Esophagus (tissue), 2 donors: Measurements from ENCODE around the gene SCYL2. TPM values are rescaled to one million over a fixed set of nuclear protein-coding genes. Genes with fewer than 3 reads are reported as not detected.

Experiments
- H3K27ac ChIP-seq, 2 donors: one replicate each; pipeline ENCODE4 v1.5.1; 2013; ENCODE audit warnings: low read depth in 2 of 2, mild to moderate bottlenecking in 2 of 2, inconsistent platforms in 1 of 2, low read length in 1 of 2, moderate library complexity in 1 of 2
- H3K27me3 ChIP-seq, 2 donors: one replicate each; pipeline ENCODE4 v1.6.1; 2013; ENCODE audit warnings: low read length in 2 of 2, control low read depth in 1 of 2, mild to moderate bottlenecking in 1 of 2; ENCODE audit not compliant: insufficient read depth in 2 of 2, control insufficient read depth in 1 of 2
- H3K36me3 ChIP-seq, 2 donors: one replicate each; pipeline ENCODE4 v1.6.1; 2013; ENCODE audit warnings: low read length in 1 of 2; ENCODE audit not compliant: control insufficient read depth in 2 of 2, insufficient read depth in 2 of 2
- H3K4me1 ChIP-seq, 2 donors: one replicate each; pipeline ENCODE4 v1.6.1; 2013; ENCODE audit warnings: low read length in 1 of 2; ENCODE audit not compliant: control insufficient read depth in 2 of 2, insufficient read depth in 2 of 2
- H3K4me3 ChIP-seq, 2 donors: one replicate each; pipeline ENCODE4 v1.5.1; 2013; ENCODE audit warnings: low read length in 2 of 2, mild to moderate bottlenecking in 2 of 2, low read depth in 1 of 2, moderate library complexity in 1 of 2
- H3K9me3 ChIP-seq, 2 donors: one replicate each; pipeline ENCODE4 v1.6.1; 2013; ENCODE audit warnings: mild to moderate bottlenecking in 2 of 2, low read depth in 1 of 2, low read length in 1 of 2, moderate library complexity in 1 of 2; ENCODE audit not compliant: control insufficient read depth in 2 of 2, insufficient read depth in 1 of 2
- WGBS, 2 donors: extraction: QIAGEN DNeasy Blood & Tissue Kit; methylation state at CpG; one replicate each; pipeline ENCODE4 v1.1.7; 2013; 5-methylcytosine and 5-hydroxymethylcytosine counted together
- polyA plus RNA-seq, 2 donors: library from polyadenylated mRNA; stranded (reverse); fragments of 200-250 nt; gene quantifications; one replicate each; pipeline ENCODE4 v1.2.3, GENCODE V29; 2013
- donor health status: healthy with polysubstance abuse.
- donor health status: Bipolar disorder and iron deficiency.

Gene SCYL2
- polyA plus RNA-seq, 2 donors: 10.3 to 13.7 TPM

DNA sequence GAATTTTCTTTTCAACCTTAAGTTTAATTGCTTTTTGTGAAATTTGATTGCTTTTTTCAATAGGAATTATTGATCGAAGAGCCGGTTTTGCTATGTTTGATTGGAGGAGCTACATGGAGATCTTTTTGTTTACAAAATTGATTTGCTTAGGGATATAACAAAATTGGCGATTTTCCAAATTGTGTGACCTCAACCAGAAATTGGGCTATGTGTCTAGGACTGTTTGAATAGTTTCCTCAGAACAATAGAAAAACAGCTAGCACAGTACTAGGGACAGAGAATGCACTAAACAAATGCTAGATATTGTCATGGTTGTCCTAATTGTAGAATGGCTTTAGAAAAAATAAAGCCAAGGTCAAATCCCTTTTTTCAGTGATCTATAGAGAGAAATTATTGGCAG lies 92.3 kb downstream of the SCYL2 start:
- H3K4me1 ChIP-seq: no peaks in the 10 kb centered on the region
- WGBS, 2 donors: 54 to 62% methylated on average over 3 of the region's 3 CpGs
- no peaks in the 10 kb centered on the region for H3K9me3 ChIP-seq
- H3K4me3 ChIP-seq: no peak overlapping the region
- H3K27ac ChIP-seq: no peak overlapping the region
- H3K27me3 ChIP-seq: no peaks in the 10 kb centered on the region
- no peaks in the 10 kb centered on the region for H3K36me3 ChIP-seq

DNA sequence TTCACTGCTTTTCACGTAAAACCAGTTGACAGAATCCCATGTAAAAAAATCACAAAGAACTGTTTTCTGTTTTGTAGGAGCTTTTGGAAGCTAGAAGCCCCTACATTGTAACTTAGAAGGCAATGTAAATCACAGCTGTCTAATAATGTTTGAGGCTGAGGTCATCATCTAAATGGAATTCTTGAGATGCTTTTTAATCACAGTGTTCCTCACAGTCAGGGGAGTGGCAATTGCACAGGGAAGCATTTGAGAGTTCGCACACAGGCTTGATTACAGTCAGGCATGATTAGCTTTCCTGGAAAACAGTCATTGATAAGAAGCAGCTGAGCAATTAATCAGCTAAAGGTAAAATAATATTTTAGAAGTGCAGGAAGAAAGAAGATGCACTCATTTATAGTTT lies 92.8 kb downstream of the SCYL2 start:
- WGBS, 2 donors: 49 to 52% methylated on average over 2 of the region's 2 CpGs

GRCh38 chr12:100360450-100360849 lies 93.5 kb downstream of the SCYL2 start:
- Histone ChIP-seq H3K4me3 (no peak overlapping the region), H3K27ac (no peak overlapping the region), H3K27me3 (no peaks in the 10 kb centered on the region), H3K4me1 (no peaks in the 10 kb centered on the region), H3K9me3 (no peaks in the 10 kb centered on the region), H3K36me3 (no peaks in the 10 kb centered on the region)

More for the DNA sequence above, 92.8 kb downstream of the SCYL2 start:
- Histone ChIP-seq H3K27ac (no peak overlapping the region), H3K4me3 (no peak overlapping the region), H3K9me3 (no peaks in the 10 kb centered on the region), H3K27me3 (no peaks in the 10 kb centered on the region), H3K4me1 (no peaks in the 10 kb centered on the region), H3K36me3 (no peaks in the 10 kb centered on the region)

- Histone ChIP-seq H3K9me3 (no peaks in the 10 kb centered on the region), H3K36me3 (no peaks in the 10 kb centered on the region), H3K4me1 (no peaks in the 10 kb centered on the region), H3K4me3 (no peak overlapping the region), H3K27me3 (no peaks in the 10 kb centered on the region), H3K27ac (no peak overlapping the region)
- WGBS, 2 donors: 69 to 87% methylated on average over 4 of the region's 4 CpGs
Measured at GRCh38 chr12:100364324-100364723, 97.3 kb downstream of the SCYL2 start.

- WGBS, 2 donors: 64 to 79% methylated on average over 2 of the region's 2 CpGs
- Histone ChIP-seq H3K4me3 (no peak overlapping the region), H3K9me3 (no peaks in the 10 kb centered on the region), H3K27ac (no peak overlapping the region), H3K4me1 (no peaks in the 10 kb centered on the region), H3K27me3 (no peaks in the 10 kb centered on the region), H3K36me3 (no peaks in the 10 kb centered on the region)
Measured at GRCh38 chr12:100365411-100365810, 98.4 kb downstream of the SCYL2 start.

DNA sequence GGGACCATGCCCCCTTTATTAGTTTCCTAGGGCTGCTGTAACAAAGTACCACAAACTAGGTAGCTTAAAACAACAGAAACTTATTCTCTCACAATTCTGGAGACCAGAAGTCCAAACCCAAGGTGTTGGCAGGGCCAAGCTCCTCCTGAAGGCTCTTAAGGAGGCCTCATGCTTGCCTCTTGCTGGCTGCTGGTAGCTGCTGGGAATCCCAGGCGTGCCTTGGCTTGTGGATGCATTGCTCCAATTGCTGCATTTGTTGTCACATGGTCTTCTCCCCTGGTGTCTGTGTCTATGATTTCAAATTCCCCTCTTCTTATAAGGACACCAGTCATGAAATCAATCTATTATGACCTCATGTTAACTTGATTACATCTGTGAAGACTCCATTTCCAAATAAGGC lies 101.1 kb downstream of the SCYL2 start:
- Histone ChIP-seq H3K4me3 (no peak overlapping the region), H3K4me1 (no peaks in the 10 kb centered on the region), H3K27me3 (no peaks in the 10 kb centered on the region), H3K36me3 (no peaks in the 10 kb centered on the region), H3K27ac (no peak overlapping the region), H3K9me3 (no peaks in the 10 kb centered on the region)
- 86 to 88% methylated on average over 1 of the region's 1 CpG for WGBS, 2 donors

GRCh38 chr12:100371146-100371545 lies 104.2 kb downstream of the SCYL2 start:
- Histone ChIP-seq H3K27ac (no peak overlapping the region), H3K9me3 (no peaks in the 10 kb centered on the region), H3K4me3 (no peak overlapping the region), H3K27me3 (no peaks in the 10 kb centered on the region), H3K4me1 (no peaks in the 10 kb centered on the region), H3K36me3 (no peaks in the 10 kb centered on the region)
- 84% methylated on average over 6 of the region's 6 CpGs for WGBS, 2 donors

- 38 to 42% methylated on average over 9 to 11 of the region's 11 CpGs for WGBS, 2 donors
Measured at GRCh38 chr12:100372853-100373640, 106.1 kb downstream of the SCYL2 start.

GRCh38 chr12:100375038-100375735 lies 108.2 kb downstream of the SCYL2 start:
- 47 to 51% methylated on average over 12 of the region's 12 CpGs for WGBS, 2 donors
- H3K9me3 ChIP-seq: no peaks in the 10 kb centered on the region
- no peak overlapping the region for H3K27ac ChIP-seq
- H3K4me3 ChIP-seq: no peak overlapping the region
- H3K36me3 ChIP-seq: no peaks in the 10 kb centered on the region
- no peaks in the 10 kb centered on the region for H3K27me3 ChIP-seq
- H3K4me1 ChIP-seq: no peaks in the 10 kb centered on the region

More at GRCh38 chr12:100372853-100373640, 106.1 kb downstream of the SCYL2 start:
- Histone ChIP-seq H3K4me1 (no peaks in the 10 kb centered on the region), H3K9me3 (no peaks in the 10 kb centered on the region), H3K4me3 (no peak overlapping the region), H3K27ac (no peak overlapping the region), H3K36me3 (no peaks in the 10 kb centered on the region), H3K27me3 (no peaks in the 10 kb centered on the region)

DNA sequence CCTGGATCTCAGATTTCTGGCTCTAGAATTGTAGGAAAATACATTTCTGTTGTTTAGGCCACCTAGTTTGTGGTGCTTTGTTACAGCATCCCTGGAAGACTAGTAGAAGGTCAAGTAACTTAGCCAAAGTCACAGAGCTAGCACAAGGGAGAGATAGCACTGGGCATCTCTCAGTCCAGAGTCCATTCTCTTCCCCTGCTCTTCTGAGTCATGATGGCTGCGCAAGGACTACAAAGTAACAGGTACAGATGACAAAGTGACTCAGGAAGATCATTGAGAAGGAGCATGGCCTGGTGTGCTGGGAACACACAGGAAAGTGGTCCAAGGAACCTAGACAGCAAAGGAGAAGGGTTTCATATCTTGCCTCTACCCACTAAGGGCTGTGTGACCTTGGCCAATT lies 109.2 kb downstream of the SCYL2 start:
- H3K9me3 ChIP-seq: no peaks in the 10 kb centered on the region
- no peak overlapping the region for H3K4me3 ChIP-seq
- no peaks in the 10 kb centered on the region for H3K36me3 ChIP-seq
- no peak overlapping the region for H3K27ac ChIP-seq
- WGBS, 2 donors: 96 to 100% methylated on average over 1 of the region's 1 CpG
- H3K27me3 ChIP-seq: no peaks in the 10 kb centered on the region
- H3K4me1 ChIP-seq: no peaks in the 10 kb centered on the region
